ENCODE results near the gene NHSL1.

Gene NHSL1

GRCh38 chr6:138497286-138497685, 2.0 kb downstream of the NHSL1 start:
- no peak for DNase-seq

DNA sequence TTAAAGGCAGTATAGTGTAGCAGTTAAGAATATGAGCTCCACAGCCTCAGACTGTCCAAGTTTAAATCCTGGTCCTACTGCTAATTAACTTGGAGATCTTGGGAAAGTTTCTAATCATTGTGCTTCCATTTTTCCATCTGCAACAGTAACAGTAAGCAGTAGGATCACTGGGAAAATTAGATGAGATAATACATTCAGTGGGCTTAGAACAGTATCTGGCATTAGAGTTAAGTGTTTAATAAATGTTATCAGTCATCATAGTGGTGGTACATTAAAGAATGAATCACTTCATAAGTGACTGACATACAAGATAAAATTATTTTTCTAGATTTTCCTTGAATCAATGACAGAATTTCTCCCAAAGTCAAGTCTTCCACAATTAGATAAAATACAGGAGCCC, 5.0 kb downstream of the NHSL1 start:
- DNase-seq = no peak

DNA sequence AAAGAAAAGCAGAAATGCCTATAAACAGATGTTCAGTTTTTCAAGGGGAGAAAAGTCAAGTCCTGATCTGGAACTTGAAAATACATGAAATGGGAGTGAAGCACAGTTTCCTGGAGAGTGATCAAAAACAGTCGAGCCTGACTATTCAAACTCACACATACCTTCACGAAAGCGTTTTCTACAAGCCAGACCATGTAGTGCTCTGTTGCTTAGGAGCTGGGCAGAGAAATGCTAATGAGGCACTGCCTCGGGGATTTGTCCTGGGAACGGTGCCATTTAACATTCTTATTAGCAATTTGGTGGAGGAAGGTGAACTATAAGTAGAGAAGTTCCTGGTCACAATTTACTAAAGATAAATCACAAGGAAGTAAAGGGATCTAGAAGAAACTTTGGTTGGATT, 5.9 kb downstream of the NHSL1 start:
- DNase-seq = peak in 10 of 56 donors; percentile 2 to 55 (median 9)

DNA sequence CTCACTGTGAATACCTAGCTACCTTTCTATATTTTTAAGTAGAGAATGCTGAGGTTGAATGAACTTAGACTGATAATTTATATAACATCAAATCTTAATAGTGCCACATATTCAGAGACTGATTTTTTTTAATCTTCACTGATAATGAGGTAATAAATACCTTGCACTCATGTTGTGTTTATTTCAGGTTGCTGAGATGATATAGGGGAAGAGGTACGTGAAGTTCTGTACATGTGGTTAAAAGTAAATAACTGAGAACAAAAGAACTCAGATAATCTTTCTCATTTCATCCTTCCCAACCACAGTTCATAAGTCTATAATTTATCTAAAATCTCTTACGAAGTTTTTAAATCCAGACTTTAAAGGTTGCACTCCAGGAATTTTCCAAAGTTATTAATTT, 6.4 kb downstream of the NHSL1 start:
- DNase-seq = no peak

DNA sequence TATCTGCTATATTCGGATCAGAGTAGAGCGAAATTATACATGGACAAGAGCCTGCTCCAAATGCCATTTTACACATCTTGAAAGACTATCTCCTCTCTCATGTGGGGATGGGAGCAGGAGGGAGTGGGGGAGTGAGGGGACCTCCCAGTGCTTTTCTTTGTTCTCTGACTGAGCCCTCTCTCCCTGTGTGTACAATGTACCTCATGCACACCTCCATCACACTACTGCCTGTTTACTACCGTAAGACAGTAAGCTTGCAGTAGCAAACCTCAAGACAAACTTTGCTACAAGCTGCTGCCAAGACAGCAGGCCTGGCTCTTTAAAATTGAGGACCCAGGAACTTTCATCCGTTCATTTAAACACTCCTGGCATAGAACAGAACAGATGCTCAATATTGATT, 7.2 kb downstream of the NHSL1 start:
- DNase-seq = no peak

DNA sequence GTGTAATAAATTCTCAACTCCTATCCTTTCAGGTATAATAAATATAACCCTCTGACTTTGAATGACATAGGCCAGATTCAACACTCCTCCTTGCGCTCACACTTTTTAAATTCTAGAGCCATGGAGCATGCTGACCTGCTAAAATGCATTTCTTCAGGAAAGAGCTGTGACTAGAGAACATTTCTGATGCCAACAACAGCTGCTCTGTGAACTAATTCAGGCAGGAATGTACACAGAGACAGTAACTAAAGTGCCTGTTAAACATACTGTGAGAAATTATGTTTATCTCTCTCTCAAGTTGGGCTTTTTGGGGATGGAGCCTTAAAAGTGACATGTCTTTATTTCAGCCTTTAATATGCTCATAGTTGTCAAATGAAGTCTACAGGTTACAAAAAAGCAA, 8.3 kb downstream of the NHSL1 start:
- no peak for DNase-seq

DNA sequence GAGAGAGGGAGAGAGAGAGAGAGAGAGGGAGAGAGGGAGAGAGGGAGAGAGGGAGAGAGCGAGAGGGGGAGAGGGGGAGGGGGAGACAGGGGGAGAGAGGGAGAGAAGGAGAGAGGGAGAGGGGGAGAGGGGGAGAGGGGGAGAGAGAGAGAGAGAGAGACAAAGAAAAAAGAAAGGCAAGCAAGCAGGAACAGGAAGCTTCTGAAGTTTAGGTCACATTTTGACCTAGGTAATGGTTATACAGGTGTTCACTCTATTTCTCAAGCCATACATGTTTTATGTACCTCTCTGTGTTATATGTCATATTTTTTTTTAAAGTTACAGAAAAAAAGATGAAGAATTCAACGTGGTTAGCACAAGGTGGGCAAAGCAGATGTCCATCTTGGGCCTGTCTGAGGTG, 9.4 kb downstream of the NHSL1 start:
- DNase-seq = no peak

DNA sequence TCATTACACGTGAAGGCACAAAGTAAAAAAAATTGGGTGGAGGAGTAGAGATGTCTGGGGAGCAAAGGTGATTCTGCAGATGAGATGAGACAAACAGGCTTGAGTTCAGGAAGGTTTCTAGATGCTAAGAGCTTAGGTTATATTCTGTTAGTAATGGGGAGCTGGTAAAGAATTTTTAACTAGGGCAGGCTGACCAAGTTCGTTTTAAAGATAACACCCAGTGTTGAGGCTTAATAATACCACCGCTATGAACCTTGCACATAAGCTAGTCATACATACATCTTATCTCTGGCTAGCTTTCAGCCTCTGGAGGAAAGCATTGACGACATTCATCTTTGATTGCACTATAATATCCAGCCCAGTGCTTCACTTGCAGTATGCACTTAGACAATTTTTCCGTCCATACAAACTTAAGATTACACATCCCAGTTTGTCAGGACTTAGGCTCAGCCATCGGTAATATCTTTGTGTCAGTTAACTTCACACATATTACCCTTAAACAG, 12.1 kb downstream of the NHSL1 start:
- no peak for DNase-seq

DNA sequence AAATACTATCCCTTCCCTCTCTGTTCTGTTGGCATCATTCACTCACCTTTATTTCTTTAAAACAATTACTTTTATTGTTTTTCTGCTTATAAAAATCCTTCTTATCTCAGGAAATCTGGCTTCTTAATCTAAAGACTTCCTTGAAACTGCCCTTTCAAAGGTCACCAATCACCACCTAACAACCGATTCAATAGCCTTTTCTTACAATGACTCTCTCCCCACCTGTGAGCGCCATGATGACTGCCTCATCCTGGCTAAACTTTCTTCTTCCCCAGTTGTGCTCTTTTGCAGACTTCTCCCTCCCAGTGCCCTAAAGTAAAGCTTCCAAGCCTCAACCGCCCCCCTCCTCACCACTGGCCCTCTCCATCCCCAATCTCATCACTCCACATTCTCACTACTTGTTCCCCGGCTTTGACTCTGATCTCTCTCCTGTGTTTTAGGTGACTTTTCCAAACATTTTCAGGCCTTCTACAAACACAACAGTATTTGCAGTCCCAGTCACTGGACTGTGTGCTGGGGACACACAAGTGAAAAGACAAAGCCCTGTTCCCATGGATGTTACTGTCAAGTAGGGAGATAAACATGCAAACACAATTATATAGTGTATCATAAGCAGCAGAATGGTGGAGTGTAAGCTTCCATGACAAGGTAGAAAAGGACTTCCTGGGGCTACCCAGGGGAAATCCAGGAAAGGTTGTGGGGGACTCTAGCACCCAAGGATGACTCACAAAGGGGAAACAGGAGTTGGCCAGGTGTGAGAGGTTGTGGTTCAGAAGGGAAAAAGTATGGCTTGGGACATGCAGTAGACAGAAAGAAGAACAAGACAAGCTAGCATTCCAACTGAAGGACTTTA, 12.8 kb downstream of the NHSL1 start:
- no peak for DNase-seq

DNA sequence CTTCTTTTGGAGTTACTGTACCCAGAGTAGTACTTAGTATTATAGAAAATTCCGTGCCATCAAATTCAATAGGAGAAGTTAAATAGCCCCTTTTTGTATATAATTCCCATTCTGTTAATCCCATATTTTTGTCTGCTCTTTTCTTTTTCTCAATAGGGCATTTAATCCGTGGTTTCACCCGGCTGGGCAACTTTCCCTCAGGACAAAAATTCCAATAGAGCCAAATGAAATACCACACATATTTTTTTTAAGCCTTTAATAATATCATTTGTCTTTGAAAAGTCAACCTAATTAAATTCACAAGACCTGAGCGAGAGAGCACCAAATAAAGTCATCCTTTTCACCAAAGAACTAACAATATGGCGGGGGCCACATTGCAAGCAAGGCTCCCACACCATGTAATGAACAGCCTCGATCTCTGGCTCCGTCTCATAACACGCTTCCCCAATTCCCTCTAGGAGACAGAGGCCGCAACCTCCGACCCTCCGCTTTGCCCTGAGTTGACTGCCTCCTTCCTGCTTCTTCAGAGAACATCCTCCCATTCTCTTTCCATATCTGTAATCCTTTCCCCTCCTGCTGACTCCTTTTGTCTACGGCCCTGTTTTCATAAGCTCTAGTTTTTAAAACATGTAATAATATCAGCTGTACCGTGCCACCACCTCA, 13.6 kb downstream of the NHSL1 start:
- DNase-seq = no peak

DNA sequence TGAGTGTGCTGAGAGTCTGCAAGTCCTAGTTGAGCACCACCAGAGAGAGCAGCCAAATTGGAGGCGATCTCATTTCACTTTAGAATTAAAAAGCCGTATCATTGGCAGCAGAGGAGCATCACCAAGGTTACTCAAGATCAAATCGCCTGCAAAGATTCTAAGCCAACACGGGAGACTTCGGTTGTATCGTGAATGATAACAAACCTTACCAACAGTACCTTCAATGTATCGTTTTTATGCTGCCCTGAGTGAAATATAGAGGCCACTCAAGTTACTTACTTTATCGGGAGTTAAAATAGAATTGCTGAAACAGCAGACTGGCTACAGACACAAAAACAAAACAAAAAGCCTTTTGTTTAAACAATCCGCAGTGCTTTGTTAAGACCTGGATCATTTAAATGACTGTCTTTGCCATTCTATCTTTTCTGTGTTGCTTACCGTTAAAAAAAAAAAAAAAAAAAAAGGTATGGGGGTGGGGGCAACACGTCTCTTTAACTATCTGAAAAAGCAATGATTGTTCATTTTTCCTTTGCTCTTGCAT, 14.2 kb downstream of the NHSL1 start:
- peak in 8 of 56 donors; percentile 3 to 30 (median 16) for DNase-seq

DNA sequence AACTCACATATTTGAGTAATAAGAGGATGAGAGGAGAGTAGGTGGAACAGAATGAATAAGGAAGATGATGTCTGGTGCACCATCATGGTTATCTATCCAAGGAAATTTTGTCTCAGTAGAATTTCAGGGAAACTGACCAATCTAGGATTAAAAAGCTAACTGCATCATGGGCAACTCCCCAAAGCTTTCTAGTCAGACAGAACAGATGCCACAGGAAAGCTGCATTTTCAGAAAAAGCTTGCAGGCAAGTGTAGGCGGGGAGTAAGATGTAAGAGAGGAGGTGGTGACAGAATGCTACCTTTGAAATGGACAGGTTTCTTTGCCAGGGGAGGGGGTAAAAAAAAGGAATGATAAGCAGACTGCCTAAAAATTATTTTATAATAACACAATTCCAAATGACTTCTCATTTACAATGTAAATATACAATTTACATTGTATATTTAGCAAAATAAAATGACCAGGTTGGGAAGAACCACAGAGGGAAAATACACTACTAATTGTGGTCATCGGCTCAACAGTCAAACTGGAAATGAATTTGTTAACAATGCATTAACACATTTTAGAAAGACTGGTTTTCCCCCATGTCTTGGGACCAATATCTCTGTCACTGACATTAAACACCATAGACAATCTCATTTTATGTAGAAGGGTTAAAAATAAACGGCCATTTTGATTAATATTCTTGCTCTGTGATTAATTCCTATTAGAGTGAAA, 15.1 kb downstream of the NHSL1 start:
- DNase-seq = no peak

DNA sequence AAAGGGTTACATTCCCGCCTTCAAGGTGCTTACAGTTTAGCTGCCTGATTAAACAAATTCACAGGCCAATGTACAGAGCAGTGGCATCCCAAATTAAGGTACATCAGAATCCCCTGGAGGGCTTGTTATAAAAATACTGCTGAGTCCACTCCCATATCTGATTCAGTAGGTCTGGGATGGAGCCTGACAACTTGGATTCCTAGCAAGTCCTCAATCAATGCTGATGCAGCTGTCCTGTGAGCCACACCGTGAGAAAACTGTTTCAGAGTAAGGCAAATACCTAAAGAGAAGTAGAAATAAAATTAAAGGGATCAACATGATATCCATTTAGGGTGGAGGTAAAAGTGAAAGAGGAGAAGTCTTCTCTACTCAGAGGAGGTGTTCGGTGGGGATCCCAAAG, 16.5 kb downstream of the NHSL1 start:
- DNase-seq = no peak

- DNase-seq = no peak
Observed at GRCh38 chr6:138480279-138480949, 18.9 kb downstream of the NHSL1 start.

- DNase-seq = no peak
Observed at GRCh38 chr6:138477913-138478539, 21.3 kb downstream of the NHSL1 start.

DNA sequence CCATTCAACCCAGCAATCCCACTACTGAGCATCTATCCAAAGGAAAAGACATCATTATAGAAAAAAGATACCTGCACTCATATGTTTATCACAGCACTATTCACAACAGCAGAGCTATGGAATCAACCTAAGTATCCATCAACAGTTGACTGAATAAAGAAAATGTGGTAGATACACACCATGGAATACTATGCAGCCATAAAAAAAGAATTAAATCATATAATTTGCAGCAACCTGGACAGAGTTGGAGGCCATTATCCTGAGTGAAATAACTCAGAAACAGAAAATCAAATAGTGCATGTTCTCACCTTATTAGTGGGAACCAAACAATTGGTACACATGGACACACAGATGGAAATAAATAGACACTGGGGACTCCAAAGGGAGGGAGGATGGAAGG, 23.2 kb downstream of the NHSL1 start:
- DNase-seq = no peak

DNA sequence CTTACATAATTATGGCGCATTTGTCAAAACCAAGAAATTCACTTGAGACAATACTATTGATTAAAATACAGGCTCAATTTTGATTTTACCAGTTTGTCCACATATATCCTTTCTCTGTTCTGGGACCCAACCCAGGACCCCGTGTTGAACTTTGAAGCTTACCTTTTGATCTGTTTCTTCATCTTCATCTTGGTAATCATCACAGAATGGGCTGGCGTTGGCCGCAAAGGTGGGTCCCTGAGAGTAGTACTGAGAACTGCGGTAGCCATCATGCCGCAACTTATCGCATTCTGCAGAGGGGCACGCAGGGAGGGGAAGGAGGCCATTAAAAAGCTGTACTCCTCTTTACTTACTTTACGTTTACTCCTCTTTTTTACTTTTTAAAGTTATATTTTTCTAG, 26.1 kb downstream of the NHSL1 start:
- DNase-seq = no peak

- no peak for DNase-seq
Observed at GRCh38 chr6:138468320-138469015, 30.8 kb downstream of the NHSL1 start.

DNA sequence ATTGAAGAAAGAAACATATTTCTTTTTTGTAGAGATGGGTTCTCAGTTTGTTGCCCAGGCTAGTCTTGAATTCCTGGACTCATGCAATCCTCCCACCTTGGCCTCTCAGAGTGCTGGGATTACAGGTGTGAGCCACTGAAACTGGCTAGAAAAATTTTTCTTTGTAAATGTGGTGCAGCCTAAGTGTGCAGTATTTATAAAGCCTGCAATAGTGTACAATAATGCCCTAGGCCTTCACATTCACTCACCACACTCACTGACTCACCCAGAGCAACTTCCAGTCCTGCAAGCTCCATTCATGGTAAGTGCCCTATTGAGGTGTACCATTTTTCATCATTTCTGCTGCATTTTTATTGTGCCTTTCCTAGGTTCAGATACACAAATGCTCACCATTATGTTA, 31.4 kb downstream of the NHSL1 start:
- no peak for DNase-seq

DNA sequence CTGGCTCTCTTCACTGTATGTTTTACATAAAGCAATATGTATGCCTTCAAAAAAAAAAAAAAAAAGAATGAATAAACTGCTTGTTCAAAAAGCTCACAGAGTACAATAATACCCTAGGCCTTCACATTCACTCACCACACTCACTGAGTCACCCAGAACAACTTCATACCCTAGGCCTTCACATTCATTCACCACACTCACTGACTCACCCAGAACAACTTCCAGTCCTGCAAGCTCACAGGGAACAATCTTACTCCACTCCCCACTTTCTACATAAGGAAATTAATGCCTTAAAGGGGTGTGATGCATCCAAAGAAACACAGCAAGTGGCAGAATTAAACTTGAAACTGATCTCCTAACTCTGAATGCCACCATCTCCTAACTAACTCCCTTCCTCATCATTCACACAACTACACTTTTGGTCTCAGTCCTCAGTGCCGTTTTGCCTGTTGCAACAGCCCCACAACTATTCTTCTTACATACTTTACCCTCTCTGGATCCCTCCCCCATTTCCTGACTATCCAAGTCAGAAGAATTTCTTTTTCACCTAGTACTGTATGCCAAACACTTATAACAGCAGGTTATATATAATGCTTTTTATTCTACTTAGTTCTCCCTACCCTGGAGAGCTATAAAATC, 34.2 kb downstream of the NHSL1 start:
- no peak for DNase-seq
